ENCODE results near the gene PHC3.

The PHC3 gene

GRCh38 chr3:170063691-170064090, 117.8 kb downstream of the PHC3 start:
- H3K27ac ChIP-seq, result no peak overlapping the region
- ChIA-PET CTCF (no interaction called here), POLR2A (ENCODE audit: low non-redundant PET) (no interaction called here)
- TF ChIP-seq, protein P1, sequence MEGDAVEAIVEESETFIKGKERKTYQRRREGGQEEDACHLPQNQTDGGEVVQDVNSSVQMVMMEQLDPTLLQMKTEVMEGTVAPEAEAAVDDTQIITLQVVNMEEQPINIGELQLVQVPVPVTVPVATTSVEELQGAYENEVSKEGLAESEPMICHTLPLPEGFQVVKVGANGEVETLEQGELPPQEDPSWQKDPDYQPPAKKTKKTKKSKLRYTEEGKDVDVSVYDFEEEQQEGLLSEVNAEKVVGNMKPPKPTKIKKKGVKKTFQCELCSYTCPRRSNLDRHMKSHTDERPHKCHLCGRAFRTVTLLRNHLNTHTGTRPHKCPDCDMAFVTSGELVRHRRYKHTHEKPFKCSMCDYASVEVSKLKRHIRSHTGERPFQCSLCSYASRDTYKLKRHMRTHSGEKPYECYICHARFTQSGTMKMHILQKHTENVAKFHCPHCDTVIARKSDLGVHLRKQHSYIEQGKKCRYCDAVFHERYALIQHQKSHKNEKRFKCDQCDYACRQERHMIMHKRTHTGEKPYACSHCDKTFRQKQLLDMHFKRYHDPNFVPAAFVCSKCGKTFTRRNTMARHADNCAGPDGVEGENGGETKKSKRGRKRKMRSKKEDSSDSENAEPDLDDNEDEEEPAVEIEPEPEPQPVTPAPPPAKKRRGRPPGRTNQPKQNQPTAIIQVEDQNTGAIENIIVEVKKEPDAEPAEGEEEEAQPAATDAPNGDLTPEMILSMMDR (conservative IDR thresholded peaks at IDR 0.05; ENCODE audit: low read depth), result no peak
- no peak for DNase-seq (ENCODE audit: low spot score)

DNA sequence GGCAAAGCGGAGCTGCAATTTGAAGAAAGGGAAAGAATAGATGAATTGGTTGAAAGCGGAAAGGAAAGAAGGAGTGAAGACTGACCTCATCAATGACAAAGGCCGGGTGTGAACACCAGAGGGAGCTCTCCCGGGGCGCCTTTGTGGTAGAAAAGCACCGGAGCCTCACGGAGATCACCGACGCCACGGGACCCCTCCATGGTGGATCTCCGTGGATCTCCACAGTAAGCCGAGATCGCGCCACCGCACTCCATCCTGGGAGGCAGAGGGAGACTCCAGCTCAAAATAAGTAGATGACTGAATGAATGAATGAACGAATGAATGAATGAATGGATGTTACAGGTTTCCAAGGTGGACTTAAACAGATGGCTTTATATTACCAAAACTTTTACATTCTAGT, 118.8 kb downstream of the PHC3 start:
- H3K27ac ChIP-seq, result no peak overlapping the region
- TF ChIP-seq, protein P1 (conservative IDR thresholded peaks at IDR 0.05; ENCODE audit: low read depth), result no peak
- POLR2A ChIA-PET (ENCODE audit: low non-redundant PET), result no interaction called here
- CTCF ChIA-PET, result no interaction called here
- DNase-seq (ENCODE audit: low spot score), result no peak

- H3K27ac ChIP-seq, result no peak overlapping the region
- TF ChIP-seq, protein P1 (conservative IDR thresholded peaks at IDR 0.05; ENCODE audit: low read depth), result no peak
- POLR2A ChIA-PET (ENCODE audit: low non-redundant PET), result no interaction called here
- CTCF ChIA-PET, result no interaction called here
- no peak for DNase-seq (ENCODE audit: low spot score)
Measured at GRCh38 chr3:170062068-170062467, 119.5 kb downstream of the PHC3 start.

GRCh38 chr3:170059447-170059846, 122.1 kb downstream of the PHC3 start:
- TF ChIP-seq, protein P1 (conservative IDR thresholded peaks at IDR 0.05; ENCODE audit: low read depth), result no peak
- POLR2A ChIA-PET (ENCODE audit: low non-redundant PET), result no interaction called here
- CTCF ChIA-PET, result interaction anchor here (0.6 kb wide), 1 partner anchor 23 kb away, joined by 3 read pairs; no protein-coding TSS in a partner anchor
- DNase-seq (ENCODE audit: low spot score), result no peak
- H3K27ac ChIP-seq, result no peak overlapping the region

DNA sequence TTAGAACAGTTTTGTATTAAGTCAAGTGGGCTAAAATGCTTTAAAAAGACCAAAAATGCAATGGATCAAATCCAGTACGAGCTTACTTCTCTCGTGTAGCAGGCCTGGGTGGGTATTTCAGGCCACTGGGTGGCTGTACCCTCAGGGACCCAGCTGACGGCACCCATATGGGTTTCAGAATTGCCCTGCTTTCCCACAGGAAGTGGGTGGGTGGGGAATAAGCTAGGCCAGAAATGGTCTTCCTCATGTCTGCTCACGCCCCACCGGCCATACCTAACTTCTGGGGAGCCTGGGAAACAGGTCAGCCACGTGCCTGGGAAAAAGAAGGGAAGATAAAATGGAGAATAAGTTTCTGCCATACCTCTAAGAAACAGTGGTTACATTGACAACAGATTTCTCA, 123.4 kb downstream of the PHC3 start:
- TF ChIP-seq, protein P1 (conservative IDR thresholded peaks at IDR 0.05; ENCODE audit: low read depth), result no peak
- CTCF ChIA-PET, result interaction anchor here (0.7 kb wide), 1 partner anchor 517 kb away, joined by 4 read pairs; no protein-coding TSS in a partner anchor
- no peak for DNase-seq (ENCODE audit: low spot score)
- no peak overlapping the region for H3K27ac ChIP-seq
- POLR2A ChIA-PET (ENCODE audit: low non-redundant PET), result no interaction called here

DNA sequence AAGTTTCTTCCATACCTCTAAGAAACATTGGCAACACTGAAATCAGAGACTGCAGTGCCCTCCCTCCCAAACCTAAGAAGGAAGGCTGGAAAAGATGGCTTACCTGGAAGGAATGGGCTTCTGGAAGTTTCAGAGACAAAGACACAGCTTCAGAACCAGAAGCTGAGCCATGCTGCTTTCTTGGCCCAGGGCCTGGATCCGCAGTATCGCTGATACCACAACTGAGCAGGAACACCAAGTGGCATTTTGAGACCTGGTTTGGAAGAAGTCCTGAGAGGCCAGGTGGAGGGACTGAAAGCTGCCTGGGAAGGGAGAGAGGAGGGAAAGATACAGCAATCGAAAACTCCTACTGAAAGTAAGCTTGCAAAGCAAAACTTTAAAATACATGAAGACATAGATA, 124.0 kb downstream of the PHC3 start:
- ChIA-PET POLR2A (ENCODE audit: low non-redundant PET) (no interaction called here), CTCF (no interaction called here)
- no peak overlapping the region for H3K27ac ChIP-seq
- DNase-seq (ENCODE audit: low spot score), result no peak
- TF ChIP-seq, protein P1 (conservative IDR thresholded peaks at IDR 0.05; ENCODE audit: low read depth), result no peak

Data from RWPE1 (cell line).